DMS 273 (cell line): Measurements from ENCODE around the gene RASL10B.
A peak's percentile ranks its signal among the peaks of the same experiment; 100 is the strongest.

ENCODE experiments used
- DNase-seq: peaks from one replicate; lab custom pipeline; 2025; ENCODE audit not compliant: unreplicated experiment; lab: John Stamatoyannopoulos, UW

Gene RASL10B

DNA sequence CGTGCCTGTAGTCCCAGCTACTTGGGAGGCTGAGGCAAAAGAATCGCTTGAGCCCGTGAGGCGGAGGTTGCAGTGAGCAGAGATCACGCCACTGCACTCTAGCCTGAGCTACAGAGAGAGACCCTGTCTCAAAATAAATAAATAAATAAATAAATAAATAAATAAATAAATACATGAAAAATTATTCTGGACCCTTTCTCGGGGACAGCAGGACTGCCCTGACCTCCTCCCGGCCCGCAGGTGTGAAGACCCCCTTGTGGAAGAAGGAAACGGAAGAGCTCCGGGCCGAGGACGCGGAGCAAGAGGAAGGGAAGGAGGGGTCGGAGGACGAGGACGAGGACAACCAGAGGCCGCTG is 32.3 kb downstream of the RASL10B start:
- DNase-seq: no peak

DNA sequence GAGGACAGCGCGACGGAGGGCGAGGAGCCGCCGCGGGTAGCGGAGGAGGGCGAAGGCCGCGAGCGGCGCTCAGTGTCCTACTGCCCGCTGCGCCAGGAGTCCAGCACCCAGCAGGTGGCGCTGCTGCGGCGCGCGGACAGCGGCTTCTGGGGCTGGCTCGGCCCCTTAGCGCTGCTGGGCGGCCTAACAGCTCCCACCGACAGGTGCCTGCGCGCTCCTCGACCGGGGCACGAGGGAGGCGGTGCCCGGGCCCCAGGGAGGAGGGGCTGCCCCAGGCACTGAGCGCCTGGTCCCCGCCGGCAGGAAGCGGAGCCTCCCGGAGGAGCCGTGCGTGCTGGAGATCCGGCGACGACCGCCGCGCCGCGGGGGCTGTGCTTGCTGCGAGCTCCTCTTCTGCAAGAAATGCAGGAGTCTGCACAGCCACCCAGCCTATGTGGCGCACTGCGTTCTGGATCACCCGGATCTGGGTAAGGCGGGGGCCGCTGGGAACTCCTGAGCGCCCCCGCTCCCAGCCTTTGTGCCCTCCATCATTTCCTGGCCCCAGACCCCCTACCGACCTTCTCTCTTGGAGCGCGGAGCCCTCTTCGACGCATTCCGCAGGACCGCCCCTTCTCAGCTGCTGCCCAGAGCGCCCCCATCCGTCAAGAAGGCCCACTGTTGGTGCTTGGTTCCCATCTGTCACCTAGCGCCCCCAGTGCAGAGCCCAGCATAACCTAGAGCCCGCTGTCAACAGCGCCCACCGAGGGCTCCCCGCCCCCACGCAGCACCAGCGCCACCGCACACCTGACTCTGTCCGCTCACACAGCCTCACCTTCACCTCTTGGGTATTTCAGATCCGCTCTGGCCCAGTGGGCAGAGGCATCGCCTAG is 32.9 kb downstream of the RASL10B start:
- peak; percentile 97 for DNase-seq

DNA sequence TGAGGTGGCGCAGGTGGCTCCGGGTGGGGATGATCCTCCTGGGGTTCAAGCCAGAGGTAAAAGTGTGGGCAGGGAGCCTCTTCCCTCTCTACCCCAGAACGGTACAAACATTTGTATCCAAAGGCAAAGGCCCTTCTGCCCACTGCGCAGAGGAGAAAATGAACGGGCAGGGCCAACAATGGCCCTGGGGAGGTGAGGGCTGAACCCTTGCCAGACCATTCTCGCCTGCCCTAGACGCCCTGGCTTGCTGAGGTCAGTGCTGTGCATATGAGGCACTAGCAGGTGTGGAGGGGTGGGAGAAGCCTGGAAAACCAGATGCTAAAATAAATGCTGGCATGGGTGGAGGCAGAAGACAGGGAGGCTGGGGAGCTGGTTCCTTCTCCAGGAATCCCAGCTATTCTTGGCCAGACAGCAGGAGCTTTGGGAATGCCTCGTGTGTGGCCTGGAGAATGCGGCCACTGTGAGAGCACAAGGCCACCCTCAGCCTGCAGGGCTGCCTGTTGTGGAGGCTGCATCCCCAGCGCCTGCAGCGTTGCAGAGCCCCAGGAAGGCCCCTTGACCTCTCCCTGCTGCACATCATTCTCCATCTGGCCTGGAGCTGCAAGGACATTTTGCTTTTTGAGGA is 33.8 kb downstream of the RASL10B start:
- no peak for DNase-seq

DNA sequence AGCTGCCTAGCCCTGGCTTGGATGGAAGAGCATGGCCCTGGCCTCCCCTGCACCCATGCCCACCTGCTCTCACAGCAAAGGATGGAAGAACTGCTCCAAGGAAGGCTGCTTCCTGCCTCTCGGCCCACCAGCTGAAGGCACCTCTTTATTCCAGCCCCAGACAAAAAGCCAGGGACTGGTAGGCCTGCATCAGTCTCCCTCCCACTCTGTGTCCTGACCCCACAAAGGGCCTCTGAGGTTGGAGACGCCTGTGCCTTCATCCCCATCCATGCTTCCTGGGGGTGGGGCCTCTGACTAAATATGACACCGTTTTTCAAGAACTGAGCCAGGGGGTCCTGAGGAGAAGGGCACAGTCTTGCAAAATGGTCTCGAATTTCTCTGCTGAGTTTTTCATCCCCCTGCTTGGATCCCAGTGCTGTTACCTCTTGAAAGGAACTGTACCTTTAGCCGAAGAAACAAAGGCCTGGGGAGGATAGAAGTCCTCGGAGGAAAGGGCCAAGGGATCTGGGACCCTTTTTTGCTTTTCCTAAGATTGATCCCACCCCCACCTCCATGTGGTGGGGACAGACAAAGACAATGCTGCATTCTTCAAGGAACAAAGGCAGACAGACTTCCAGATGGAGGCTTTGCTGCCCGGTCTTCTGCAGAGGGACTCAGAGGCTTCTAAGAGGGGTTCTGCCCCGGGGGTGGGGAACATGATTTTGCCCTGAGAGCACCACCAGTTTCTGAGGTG is 34.5 kb downstream of the RASL10B start:
- no peak for DNase-seq

DNA sequence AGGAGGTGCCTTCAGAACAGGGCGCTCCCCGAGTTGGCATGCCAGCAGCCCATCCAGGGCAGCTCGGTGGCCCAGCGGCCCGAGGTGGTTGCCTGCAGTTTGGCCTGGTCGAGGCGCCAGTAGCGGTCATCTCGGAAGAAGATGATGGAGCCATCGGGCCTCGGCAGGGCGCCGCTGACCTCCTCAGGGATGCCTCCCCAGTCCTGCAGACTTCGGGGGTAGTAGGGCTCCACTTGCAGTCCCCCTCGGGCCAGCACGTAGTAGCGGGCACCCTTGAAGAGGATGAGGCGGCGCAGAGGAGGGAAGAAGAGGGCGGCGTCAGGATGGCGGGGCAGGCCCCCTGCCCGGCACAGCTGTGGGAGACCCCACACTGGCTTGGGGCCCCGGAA is 35.0 kb downstream of the RASL10B start:
- DNase-seq: no peak

DNA sequence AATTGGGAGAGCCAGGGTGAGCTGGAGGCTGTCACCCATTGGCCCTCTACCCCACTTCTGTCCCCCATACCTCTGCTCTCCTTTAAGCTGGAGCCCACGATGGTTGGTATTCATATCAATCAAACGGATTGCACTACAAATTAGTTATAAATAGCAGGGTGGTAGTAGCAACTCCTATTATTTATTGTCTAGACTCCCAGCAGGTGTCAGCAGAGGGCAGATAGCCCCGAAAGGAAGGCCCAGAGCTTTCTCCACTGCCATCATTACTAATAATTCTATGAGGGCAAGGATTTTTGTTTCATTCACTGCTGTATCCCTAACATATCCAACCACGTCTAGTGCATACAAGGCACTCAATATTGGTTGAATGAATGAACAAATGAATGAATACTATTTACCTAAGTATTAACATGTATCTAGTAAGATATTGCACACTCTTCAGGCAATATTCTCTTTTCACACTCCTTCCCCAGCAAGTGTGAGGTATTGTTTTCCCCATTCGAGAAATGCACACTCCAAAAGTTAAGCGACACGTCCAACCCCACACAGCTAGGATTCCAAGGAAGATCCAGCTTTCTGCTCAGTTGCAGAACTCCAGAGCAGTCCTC is 35.6 kb downstream of the RASL10B start:
- DNase-seq: peak; percentile 71

DNA sequence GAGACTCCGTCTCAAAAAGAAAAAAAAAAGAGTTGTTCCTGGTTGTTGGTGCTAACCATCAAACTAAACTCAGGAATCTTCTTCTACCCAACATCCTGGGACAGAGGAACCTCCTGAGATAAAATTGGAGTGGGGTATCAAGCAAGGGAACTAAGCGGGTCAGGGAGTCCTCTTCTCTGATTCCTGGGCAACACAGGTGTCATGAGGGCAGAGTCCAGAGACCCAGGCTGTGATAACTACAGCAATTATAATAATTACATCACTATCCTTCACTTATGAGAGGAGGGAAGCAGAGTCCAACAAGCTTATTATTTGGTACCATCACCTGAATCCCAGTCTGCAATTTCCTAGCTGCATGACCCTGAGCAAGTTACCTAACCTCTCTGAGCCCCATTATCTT is 37.4 kb downstream of the RASL10B start:
- DNase-seq: no peak

DNA sequence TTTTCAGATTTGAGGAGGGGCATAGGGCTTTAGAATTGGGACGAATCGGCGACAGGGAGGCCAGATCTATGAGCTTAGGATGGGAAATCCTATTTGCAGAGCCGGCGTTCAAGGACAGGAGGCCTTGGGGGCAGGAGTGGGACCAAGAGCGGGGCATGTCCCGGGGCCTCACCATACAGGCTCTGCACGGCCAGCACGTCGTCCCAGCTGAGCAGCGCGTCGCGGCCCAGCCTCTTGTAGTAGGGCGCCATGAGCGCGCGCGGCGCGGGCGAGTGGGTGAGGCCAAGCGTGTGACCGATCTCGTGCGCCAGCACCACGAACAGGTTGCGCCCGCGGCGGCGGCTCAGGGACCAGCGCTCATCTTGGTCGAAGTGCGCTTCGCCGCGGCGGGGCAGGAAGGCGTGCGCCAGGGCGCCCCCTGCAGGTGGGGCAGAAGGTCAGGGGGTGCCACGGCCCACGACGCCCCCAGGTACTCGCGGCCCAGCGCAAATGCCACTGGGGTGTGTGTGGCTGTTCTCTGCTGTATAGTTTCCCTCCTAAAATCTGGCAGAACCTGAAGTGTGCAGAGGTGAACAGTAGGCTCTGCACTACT is 38.6 kb downstream of the RASL10B start:
- no peak for DNase-seq

DNA sequence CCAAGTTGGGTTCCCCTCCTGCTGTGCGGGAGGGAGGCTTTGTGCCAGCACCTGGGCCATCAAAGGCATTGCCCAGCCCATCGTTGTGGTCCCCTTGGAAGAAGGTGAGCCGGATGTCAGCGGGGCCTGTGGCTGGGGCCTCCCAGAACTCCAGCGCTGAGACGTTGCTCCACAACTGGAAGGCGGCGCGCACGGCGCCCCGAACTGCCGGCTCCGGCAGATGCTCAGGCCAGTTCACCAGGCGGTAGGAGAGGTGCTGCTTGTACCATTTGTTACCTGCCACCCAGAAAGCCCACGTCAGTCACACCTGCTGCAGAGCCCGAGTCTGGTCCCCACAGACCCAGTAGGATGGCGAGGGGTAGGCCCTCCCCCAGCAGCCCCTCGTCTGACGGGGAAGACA is 41.7 kb downstream of the RASL10B start:
- no peak for DNase-seq

DNA sequence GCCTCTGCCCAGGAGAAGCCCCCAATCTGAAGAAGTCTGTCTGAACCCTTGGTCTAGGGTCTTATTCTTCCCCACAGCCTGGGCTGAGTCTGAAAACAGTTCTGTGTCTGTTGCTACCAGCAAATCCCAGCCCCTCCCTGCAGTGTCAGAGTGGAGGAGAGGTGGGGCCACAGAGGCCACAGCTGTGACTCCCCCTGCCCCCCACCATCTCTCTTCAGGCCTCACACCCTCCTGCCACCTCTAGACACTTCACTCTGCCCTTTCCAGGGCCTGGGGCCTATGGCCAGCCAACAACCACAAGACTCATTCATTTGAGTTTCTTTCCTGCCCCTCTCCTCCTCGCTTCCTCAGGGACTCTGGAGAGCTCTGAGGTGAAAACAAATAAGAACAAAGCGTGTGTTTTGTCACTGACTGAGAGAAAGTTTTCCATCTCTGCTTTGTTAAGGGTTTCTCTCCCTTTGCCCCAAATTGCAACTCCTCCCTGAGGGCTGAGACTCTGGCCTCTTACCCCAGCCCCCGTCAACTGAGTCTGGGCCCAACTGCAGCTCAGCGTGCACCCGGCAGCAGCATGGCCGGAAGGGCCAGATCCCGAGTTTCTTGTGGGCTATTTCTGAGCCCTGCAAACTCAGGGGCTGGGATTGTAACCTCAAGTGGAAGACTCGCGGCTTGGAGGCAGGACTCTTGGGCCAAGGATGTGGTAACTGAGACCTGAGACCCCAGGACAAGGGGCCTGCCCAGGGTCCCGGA is 42.4 kb downstream of the RASL10B start:
- DNase-seq: no peak

DNA sequence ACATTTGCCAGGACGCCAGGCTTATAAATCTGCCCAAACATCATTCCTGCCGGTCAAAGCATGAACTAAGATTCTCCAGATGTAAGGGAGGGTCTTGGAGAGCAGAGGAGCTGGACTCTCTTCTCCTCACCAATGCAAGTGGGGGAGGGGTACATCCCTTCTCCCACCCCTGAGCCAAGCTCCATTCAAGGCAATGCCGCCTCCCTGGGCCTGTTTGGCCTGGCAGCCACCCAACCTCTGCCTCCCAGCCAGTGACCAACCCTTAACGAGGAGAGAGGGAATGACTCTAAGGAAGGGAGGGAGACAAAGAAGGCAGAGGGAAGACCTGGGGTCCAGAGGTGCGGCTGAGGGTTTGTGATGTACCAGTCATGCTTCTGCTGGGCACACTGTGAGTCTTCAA is 43.1 kb downstream of the RASL10B start:
- peak; percentile 42 for DNase-seq

DNA sequence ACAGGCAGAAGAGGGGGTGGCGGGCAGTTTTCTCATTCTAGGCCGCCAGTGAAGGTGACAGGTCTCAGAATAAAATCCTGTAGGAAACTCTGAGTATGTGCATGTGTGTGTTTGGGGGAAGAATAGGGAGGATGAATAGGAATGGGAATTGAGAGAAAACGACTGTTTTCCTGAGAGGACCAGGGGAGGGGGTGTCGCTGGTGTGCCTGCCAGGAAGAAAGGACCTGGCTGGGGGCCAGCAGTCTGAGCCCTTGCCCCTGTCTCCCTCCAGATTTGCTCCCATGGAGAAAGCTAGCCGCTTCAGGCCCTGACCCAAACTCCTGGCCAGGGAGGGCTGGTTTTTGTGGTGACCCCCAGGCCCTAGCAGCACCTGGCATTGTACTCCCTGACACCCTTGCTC is 43.6 kb downstream of the RASL10B start:
- DNase-seq: no peak

DNA sequence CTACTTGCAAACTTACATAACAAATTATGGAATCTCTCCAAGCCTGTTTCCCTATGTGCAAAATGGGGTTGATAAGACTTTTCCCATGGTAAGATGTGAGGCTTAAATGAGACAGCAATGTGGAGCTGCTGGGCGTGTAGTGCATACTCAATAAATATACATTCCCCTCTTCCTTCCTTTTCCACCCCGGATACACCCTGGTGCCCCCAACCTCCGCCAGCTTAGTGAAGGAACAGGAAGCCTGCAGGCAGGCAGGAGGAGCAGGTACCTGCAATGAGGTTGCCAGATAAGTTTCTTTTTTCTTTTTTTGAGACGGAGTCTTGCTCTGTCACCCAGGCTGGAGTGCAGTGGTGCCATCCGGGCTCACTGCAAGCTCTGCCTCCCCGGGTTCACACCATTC is 44.1 kb downstream of the RASL10B start:
- DNase-seq: no peak

DNA sequence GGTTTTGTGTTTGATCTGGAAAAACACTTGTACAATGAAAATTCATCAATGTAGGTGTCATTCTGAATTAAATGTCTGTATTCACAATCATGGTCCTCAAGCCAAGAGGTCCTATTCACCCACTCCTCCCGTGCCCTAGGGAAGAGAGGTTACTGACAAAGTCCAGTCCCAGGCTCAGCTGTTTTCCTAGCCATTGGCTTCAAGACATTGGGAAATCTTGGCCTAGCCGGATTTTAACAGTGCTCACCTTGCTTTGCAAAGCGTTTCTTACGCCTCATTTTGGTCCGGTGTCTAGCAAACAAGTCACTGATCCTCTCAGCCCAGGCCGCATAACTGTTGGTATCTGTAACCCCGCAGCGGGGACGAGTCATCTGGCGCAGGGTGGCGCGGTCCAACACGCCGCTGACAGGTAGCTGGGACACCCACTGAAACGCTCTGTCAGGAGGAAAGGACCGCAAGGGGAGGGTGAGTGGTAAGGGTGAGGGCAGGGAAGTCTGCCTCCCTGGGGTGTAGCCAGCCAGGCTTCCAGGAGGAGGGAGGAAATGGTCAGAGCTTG is 47.3 kb downstream of the RASL10B start:
- no peak for DNase-seq

DNA sequence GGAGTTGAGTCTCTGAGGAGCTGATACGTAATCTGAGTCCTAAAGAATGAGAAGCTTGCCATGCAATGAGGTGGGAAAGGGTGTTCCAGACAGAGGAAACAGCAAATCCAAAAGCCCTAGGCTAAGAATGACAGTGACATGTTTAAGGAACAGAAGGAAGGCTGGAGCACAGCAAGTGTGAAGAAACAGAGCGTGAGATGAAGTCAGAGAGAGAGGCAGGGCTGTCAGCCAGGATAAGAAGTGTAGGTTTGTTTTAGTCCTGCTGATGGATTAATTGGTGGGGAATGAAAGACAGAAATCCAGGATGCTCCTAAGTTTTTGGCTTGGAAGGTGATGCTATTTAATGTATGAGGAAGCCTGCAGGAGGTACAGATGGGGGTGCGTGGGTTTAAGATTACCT is 49.5 kb downstream of the RASL10B start:
- DNase-seq: no peak

DNA sequence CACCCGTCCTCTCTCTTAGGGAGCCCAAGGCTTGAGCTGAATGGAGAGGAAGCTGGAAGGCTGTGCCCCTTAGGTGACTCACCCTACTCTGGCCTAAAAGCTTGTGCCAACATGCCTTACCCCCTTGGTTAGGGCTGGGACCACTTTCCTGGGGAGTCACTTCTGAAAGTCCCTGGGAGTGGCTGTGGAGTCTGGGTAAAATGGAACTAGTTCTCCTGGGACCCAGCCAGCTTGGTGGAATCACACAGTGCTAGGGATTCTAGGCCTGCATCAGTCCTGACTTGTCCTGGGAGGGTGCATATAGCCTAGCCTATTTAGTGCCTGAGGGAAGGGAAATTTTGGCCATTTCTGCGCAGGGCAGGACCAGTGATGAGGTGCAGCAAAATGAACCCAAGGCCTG is 53.5 kb downstream of the RASL10B start:
- DNase-seq: no peak

DNA sequence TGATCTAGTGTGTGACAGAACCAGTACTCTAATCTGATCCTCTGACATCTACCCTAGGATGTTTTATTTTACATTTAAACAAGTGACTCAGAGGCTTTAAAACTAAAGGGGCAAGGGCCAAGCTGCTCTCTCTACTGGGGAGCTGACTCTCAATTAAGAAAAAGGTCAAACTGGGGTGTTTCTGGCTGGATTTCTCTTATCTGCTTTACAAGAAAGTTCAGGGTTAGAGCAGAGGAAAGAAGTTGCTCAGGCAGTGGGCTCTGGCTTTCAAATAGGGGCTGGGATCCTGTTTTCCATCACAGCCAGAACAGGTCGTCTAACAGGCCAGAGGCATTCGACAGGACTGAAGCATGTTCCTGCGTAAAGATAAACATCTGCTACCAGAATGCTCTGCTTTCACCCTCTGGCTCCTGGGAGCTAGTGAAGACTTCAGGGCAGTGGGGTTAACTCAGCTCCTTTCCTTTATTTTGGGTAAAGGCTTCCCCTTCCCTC is 55.5 kb downstream of the RASL10B start:
- DNase-seq: peak; percentile 42

DNA sequence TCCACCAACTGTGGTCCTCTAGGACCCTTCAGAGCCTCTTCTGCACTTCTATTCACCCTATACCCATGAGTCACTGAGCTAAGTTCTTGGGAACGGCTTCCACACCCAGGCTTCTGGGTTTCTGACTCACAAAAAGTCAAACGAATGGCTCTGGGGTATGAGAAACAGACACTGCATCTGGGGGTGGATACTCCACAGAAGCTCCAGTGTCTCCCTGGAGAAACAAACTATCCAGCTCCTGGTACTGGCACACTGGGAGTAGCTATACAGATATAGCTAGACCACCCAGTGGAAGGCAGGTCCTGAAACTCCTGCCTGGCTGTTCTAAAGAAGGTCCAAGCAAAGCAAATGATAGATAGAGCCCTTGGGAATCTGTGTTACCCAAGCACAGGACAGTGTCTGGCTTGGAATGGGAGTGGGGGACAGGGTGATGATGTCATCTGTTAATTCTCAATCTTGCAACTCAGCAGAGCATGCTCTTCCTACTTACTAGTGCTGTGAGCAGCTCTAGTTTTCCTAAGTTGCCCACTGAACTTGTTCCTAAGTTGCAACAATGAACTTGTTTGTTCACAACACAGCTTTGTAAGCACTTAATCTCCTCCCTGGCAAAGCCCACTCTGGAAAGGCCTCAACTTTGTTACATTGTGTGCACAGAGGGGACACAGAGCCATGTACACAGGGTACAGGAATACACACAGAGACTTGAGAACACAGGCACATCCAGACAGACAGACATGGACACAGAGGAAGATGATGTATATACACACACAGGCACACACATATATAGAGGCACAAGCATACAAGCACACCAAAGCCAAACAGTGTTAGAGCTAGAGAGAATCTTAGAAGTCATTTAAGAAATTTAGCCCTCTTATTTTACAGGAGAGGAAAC is 57.3 kb downstream of the RASL10B start:
- DNase-seq: no peak

DNA sequence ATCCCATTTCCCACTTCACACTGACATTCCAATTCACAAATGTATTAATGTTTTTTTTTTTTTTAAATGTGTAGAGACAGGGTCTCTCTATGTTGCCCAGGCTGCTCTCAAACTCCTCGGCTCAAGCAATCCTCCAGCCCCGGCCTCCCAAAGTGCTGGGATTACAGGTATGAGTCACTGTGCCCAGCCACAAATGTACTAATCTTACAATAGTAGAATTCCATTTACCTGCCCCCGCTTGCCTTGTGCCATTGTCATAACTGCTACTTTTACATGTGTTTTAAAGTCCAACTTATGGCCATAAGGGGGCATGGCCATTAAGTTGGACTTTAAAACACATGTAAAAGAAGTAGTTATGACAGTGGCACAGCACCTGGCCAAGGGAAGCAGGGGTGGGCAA is 59.4 kb downstream of the RASL10B start:
- DNase-seq: no peak
